ENCODE results near the gene DMAC2L. TPM values are rescaled to one million over a fixed set of nuclear protein-coding genes. Genes with fewer than 3 reads are reported as not detected.

The DMAC2L gene
- total and polyA plus RNA-seq, 11 donors: 12.6 to 29.9 (median 22.8) TPM

- H3K9me3 ChIP-seq: no peaks in the 10 kb centered on the region
- no peak overlapping the region for H3K4me3 ChIP-seq
- H3K4me1 ChIP-seq: peaks cover 0 to 4% (median 0%) of the 10 kb centered on the region in 12 donors
- TF ChIP-seq POLR2A (IDR thresholded peaks at IDR 0.05) (no peak), CTCF (IDR thresholded peaks at IDR 0.05) (no peak)
- H3K27ac ChIP-seq: no peak overlapping the region
- peaks cover 0 to 13% (median 4%) of the 10 kb centered on the region in 9 donors for H3K36me3 ChIP-seq
- no peak for ATAC-seq
- no peak for DNase-seq
- intact Hi-C loops (cut with DNase I): loop anchor here in 1 of 10 donors (10.0 kb wide), 1 partner anchor 110 kb away; no protein-coding TSS in a partner anchor
- H3K27me3 ChIP-seq: no peaks in the 10 kb centered on the region
Observed at GRCh38 chr14:50265029-50265428, 47.1 kb upstream of the DMAC2L start.

- ATAC-seq (no peak), DNase-seq (no peak)
- Histone ChIP-seq H3K4me3 (no peak overlapping the region), H3K27ac (no peak overlapping the region), H3K9me3 (no peaks in the 10 kb centered on the region), H3K36me3 (peaks cover 0 to 13% (median 2%) of the 10 kb centered on the region in 9 donors), H3K4me1 (no peaks in the 10 kb centered on the region), H3K27me3 (no peaks in the 10 kb centered on the region)
- TF ChIP-seq CTCF (IDR thresholded peaks at IDR 0.05) (no peak), POLR2A (IDR thresholded peaks at IDR 0.05) (no peak)
- intact Hi-C loops (cut with DNase I): no loop called here
- 86 to 92% (median 89%) methylated on average over 6 of the region's 6 CpGs for WGBS, 4 donors
Observed at GRCh38 chr14:50270932-50271331, 41.2 kb upstream of the DMAC2L start.

GRCh38 chr14:50272498-50272897 is 39.6 kb upstream of the DMAC2L start:
- TF ChIP-seq POLR2A (IDR thresholded peaks at IDR 0.05) (no peak), CTCF (IDR thresholded peaks at IDR 0.05) (no peak)
- ATAC-seq (no peak), DNase-seq (no peak)
- Histone ChIP-seq H3K4me3 (no peak overlapping the region), H3K4me1 (no peaks in the 10 kb centered on the region), H3K36me3 (peaks cover 0 to 11% (median 2%) of the 10 kb centered on the region in 9 donors), H3K27ac (no peak overlapping the region), H3K27me3 (no peaks in the 10 kb centered on the region), H3K9me3 (no peaks in the 10 kb centered on the region)
- intact Hi-C loops (cut with DNase I): no loop called here
- WGBS, 4 donors: 95 to 100% (median 100%) methylated on average over 1 of the region's 1 CpG

- H3K27me3 ChIP-seq: no peaks in the 10 kb centered on the region
- DNase-seq: no peak
- H3K4me3 ChIP-seq: no peak overlapping the region
- TF ChIP-seq POLR2A (IDR thresholded peaks at IDR 0.05): no peak
- no peak for TF ChIP-seq CTCF (IDR thresholded peaks at IDR 0.05)
- no peaks in the 10 kb centered on the region for H3K9me3 ChIP-seq
- intact Hi-C loops (cut with DNase I): no loop called here
- H3K36me3 ChIP-seq: peaks cover 0 to 4% (median under 1%) of the 10 kb centered on the region in 9 donors
- no peak overlapping the region for H3K27ac ChIP-seq
- ATAC-seq: no peak
- no peaks in the 10 kb centered on the region for H3K4me1 ChIP-seq
Observed at GRCh38 chr14:50285861-50286260, 26.3 kb upstream of the DMAC2L start.
